ENCODE data around the gene ABCA9. TPM values are rescaled to one million over a fixed set of nuclear protein-coding genes. Genes with fewer than 3 reads are reported as not detected.

ABCA9 gene
- total and polyA plus RNA-seq, 2 of the 13 experiments (the other 11 are each of a cell fraction or from before 2014, with no cell fraction given) = 0.04 TPM; not detected in 1

DNA sequence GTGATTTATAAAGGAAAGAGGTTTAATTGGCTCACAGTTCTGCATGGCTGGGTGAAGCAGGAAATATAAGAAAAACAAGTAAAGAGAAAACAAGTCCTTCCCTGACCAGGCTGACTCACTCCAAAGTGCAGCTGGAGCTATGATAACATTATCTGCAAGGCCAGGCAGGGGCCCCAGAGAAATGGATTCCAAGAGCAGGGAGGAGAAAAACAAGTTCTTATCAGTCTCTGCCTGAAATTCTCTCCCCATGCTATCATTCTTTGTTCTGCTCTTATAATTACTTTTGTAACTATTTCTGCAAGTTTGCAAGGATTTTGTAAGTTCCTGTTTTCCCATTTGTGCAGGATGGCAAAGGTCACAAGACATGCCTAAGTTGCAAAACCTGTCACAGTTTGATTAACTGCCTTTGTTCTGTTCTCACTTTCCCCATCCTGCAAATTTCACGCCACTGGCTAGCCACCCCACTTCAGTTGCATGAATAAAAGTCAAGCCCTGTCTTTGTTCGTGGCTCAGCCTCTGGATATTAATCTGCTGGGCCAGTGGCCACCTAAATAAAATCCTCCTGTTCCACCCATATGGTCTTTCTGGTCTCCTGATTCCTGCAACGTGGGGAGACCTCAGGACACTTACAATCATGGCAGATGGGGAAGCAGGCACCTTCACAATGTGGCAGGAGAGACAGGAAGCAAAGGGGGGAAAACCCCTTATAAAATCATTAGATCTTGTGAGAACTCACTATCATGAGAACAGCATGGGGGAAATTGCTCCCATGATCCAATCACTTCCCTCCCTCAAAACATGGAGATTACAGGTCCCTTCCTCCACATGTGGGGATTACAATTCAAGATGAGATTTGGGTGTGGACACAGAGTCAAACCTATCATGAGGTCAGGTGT is 13.1 kb downstream of the ABCA9 start (continued):
- TF ChIP-seq, protein P1, sequence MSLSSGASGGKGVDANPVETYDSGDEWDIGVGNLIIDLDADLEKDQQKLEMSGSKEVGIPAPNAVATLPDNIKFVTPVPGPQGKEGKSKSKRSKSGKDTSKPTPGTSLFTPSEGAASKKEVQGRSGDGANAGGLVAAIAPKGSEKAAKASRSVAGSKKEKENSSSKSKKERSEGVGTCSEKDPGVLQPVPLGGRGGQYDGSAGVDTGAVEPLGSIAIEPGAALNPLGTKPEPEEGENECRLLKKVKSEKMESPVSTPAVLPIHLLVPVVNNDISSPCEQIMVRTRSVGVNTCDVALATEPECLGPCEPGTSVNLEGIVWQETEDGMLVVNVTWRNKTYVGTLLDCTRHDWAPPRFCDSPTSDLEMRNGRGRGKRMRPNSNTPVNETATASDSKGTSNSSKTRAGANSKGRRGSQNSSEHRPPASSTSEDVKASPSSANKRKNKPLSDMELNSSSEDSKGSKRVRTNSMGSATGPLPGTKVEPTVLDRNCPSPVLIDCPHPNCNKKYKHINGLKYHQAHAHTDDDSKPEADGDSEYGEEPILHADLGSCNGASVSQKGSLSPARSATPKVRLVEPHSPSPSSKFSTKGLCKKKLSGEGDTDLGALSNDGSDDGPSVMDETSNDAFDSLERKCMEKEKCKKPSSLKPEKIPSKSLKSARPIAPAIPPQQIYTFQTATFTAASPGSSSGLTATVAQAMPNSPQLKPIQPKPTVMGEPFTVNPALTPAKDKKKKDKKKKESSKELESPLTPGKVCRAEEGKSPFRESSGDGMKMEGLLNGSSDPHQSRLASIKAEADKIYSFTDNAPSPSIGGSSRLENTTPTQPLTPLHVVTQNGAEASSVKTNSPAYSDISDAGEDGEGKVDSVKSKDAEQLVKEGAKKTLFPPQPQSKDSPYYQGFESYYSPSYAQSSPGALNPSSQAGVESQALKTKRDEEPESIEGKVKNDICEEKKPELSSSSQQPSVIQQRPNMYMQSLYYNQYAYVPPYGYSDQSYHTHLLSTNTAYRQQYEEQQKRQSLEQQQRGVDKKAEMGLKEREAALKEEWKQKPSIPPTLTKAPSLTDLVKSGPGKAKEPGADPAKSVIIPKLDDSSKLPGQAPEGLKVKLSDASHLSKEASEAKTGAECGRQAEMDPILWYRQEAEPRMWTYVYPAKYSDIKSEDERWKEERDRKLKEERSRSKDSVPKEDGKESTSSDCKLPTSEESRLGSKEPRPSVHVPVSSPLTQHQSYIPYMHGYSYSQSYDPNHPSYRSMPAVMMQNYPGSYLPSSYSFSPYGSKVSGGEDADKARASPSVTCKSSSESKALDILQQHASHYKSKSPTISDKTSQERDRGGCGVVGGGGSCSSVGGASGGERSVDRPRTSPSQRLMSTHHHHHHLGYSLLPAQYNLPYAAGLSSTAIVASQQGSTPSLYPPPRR (CRISPR knock-in tag; IDR thresholded peaks at IDR 0.05; ENCODE audit: borderline replicate concordance) = peak; percentile 92; the same call in 1 of the 2 replicates
- TF ChIP-seq ZFP37 (CRISPR knock-in tag; IDR thresholded peaks at IDR 0.05; ENCODE audit: borderline replicate concordance) (no peak), RAD21 (CRISPR knock-in tag; IDR thresholded peaks at IDR 0.05) (no peak), IRX3 (CRISPR knock-in tag; IDR thresholded peaks at IDR 0.05; ENCODE audit: borderline replicate concordance, low read depth) (no peak), TCF7L2 (IDR thresholded peaks at IDR 0.05; ENCODE audit: low read depth, low read length) (peak; percentile 76), ZBTB7A (CRISPR knock-in tag; IDR thresholded peaks at IDR 0.05) (no peak), ZKSCAN1 (IDR thresholded peaks at IDR 0.05; ENCODE audit: low read length) (no peak), RNF2 (conservative IDR thresholded peaks at IDR 0.05; ENCODE audit: low read depth) (no peak), TGIF2 (CRISPR knock-in tag; IDR thresholded peaks at IDR 0.05) (peak; percentile 62; the same call in 1 of the 2 replicates), ZNF747 (CRISPR knock-in tag; IDR thresholded peaks at IDR 0.05; ENCODE audit: borderline replicate concordance) (no peak), ZNF562 (CRISPR knock-in tag; IDR thresholded peaks at IDR 0.05; ENCODE audit: borderline replicate concordance) (no peak), SNRNP70 (IDR thresholded peaks at IDR 0.05; ENCODE audit: low read depth, low read length) (no peak), ZNF329 (CRISPR knock-in tag; IDR thresholded peaks at IDR 0.05; ENCODE audit: low read depth) (no peak), ZXDC (CRISPR knock-in tag; IDR thresholded peaks at IDR 0.05) (no peak; the same call in 1 of the 2 replicates), SCMH1 (CRISPR knock-in tag; IDR thresholded peaks at IDR 0.05; ENCODE audit: borderline replicate concordance) (no peak)
- TF ChIP-seq, protein P2, sequence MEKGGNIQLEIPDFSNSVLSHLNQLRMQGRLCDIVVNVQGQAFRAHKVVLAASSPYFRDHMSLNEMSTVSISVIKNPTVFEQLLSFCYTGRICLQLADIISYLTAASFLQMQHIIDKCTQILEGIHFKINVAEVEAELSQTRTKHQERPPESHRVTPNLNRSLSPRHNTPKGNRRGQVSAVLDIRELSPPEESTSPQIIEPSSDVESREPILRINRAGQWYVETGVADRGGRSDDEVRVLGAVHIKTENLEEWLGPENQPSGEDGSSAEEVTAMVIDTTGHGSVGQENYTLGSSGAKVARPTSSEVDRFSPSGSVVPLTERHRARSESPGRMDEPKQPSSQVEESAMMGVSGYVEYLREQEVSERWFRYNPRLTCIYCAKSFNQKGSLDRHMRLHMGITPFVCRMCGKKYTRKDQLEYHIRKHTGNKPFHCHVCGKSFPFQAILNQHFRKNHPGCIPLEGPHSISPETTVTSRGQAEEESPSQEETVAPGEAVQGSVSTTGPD (CRISPR knock-in tag; IDR thresholded peaks at IDR 0.05) = 0 out of 2 replicates have a peak, but pooled peaks have one; percentile 67
- TF ChIP-seq, protein P3, sequence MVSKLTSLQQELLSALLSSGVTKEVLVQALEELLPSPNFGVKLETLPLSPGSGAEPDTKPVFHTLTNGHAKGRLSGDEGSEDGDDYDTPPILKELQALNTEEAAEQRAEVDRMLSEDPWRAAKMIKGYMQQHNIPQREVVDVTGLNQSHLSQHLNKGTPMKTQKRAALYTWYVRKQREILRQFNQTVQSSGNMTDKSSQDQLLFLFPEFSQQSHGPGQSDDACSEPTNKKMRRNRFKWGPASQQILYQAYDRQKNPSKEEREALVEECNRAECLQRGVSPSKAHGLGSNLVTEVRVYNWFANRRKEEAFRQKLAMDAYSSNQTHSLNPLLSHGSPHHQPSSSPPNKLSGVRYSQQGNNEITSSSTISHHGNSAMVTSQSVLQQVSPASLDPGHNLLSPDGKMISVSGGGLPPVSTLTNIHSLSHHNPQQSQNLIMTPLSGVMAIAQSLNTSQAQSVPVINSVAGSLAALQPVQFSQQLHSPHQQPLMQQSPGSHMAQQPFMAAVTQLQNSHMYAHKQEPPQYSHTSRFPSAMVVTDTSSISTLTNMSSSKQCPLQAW (CRISPR knock-in tag; IDR thresholded peaks at IDR 0.05) = peak; percentile 79
